Fibroblast of lung (primary cell): Measurements from ENCODE around the gene OGA. TPM values are rescaled to one million over a fixed set of nuclear protein-coding genes. Genes with fewer than 3 reads are reported as not detected.

Experiments
- DNase-seq, 2 donors: peaks; one replicate each; pipeline versions ENCODE4 v3.0.0 to v3.0.0-alpha.2; 2010; ENCODE audit warnings: low read depth in 2 of 2
- H2AFZ ChIP-seq: 2 replicates; pipeline ENCODE4 v1.5.1; 2012; ENCODE audit warnings: low read length, control low read depth, inconsistent platforms
- H3K27ac ChIP-seq: 2 replicates; pipeline ENCODE4 v1.5.1; 2011; ENCODE audit warnings: low read length, control low read depth; ENCODE audit not compliant: insufficient read depth
- H3K27me3 ChIP-seq: 2 replicates; pipeline ENCODE4 v1.5.1; 2011; ENCODE audit warnings: mild to moderate bottlenecking, low read length; ENCODE audit not compliant: control insufficient read depth, insufficient read depth
- H3K36me3 ChIP-seq: 2 replicates; pipeline ENCODE4 v1.5.1; 2011; ENCODE audit warnings: low read length; ENCODE audit not compliant: control insufficient read depth, insufficient read depth
- H3K4me1 ChIP-seq: 2 replicates; pipeline ENCODE4 v1.5.1; 2011; ENCODE audit warnings: low read length; ENCODE audit not compliant: control insufficient read depth, insufficient read depth; ENCODE audit errors: extremely low read depth
- H3K4me2 ChIP-seq: 2 replicates; pipeline ENCODE4 v1.5.1; 2011; ENCODE audit warnings: low read length, control low read depth; ENCODE audit not compliant: insufficient read depth; ENCODE audit errors: extremely low read depth
- H3K4me3 ChIP-seq, 4 experiments: fragments of 200-600 bp in 1 of 4; sonication (generic) in 1 of 4; replicated peaks in 1 of 4; 2 replicates each; pipeline ENCODE4 v1.5.1; 2011 to 2016; ENCODE audit warnings: low read length in 4 of 4, low read depth in 3 of 4, mild to moderate bottlenecking in 3 of 4, control low read depth in 2 of 4, inconsistent platforms in 1 of 4, mixed read lengths in 1 of 4; ENCODE audit not compliant: insufficient read depth in 1 of 4; ENCODE audit errors: control extremely low read depth in 1 of 4
- H3K79me2 ChIP-seq: 2 replicates; pipeline ENCODE4 v1.5.1; 2012; ENCODE audit warnings: mild to moderate bottlenecking, low read length, inconsistent platforms; ENCODE audit not compliant: control insufficient read depth, insufficient read depth
- H3K9ac ChIP-seq: 2 replicates; pipeline ENCODE4 v1.5.1; 2011; ENCODE audit warnings: mild to moderate bottlenecking, low read length, control low read depth; ENCODE audit not compliant: insufficient read depth
- H3K9me3 ChIP-seq: 2 replicates; pipeline ENCODE4 v1.5.1; 2012; ENCODE audit warnings: low read depth, low read length; ENCODE audit not compliant: control insufficient read depth, insufficient read depth
- H4K20me1 ChIP-seq: 2 replicates; pipeline ENCODE4 v1.5.1; 2011; ENCODE audit warnings: low read length; ENCODE audit not compliant: control insufficient read depth, insufficient read depth; ENCODE audit errors: extremely low read depth
- EZH2 ChIP-seq: IDR thresholded peaks from 2 replicates; pipeline ENCODE4 v1.5.1; 2012; ENCODE audit warnings: low read length, control low read depth, mild to moderate bottlenecking; ENCODE audit errors: missing control alignments
- polyA plus RNA-seq, 2 donors: library from polyadenylated mRNA; depleted of rRNA in 1 of 2; stranded (reverse) in 1 of 2; unstranded in 1 of 2; fragments of >200 nt; gene quantifications; 2 replicates each; pipeline ENCODE4 v1.2.1, GENCODE V29; 2011 to 2012; ENCODE audit warnings: missing spikeins in 1 of 2
- total RNA-seq: library from RNA; depleted of rRNA; stranded (reverse); fragments of >200 nt; gene quantifications from 2 replicates; pipeline ENCODE4 v1.2.1, GENCODE V29; 2014
- TF ChIP-seq, protein P1 (sequence below), 2 donors: IDR thresholded peaks in 1 of 2; conservative IDR thresholded peaks in 1 of 2; 1 replicate in 1 of 2; 2 replicates in 1 of 2; pipeline ENCODE4 v1.5.1; 2011 to 2012; ENCODE audit warnings: low read length in 2 of 2, control low read depth in 1 of 2, inconsistent platforms in 1 of 2, low read depth in 1 of 2, mild to moderate bottlenecking in 1 of 2

OGA gene
- total and polyA plus RNA-seq, 2 donors (not counting 1 experiment from before 2014, with no cell fraction given), result 69.9 to 193 TPM

DNA sequence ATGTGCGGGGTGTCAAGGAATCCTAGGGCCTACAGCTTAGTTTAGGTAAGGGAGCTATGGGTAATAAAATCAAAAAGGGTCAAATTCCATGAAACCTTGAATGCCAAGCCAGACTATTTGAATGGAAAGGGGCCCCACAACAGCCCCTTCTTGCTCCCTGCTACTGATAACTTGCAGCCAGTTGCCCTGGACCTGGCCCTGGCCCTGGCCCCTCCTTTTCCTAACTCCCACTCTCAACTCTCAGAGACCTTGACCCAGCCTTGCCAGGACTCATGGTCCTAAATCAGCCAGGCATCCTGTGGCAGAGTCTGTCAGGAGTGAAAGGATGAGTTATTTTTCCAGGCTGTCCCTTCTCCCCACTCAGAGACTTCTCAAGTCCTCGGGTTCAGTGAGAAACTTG is 19.5 kb upstream of the OGA start:
- Histone ChIP-seq H3K4me3 (no peak overlapping the region), H4K20me1 (no peaks in the 10 kb centered on the region)
- DNase-seq, result no peak

DNA sequence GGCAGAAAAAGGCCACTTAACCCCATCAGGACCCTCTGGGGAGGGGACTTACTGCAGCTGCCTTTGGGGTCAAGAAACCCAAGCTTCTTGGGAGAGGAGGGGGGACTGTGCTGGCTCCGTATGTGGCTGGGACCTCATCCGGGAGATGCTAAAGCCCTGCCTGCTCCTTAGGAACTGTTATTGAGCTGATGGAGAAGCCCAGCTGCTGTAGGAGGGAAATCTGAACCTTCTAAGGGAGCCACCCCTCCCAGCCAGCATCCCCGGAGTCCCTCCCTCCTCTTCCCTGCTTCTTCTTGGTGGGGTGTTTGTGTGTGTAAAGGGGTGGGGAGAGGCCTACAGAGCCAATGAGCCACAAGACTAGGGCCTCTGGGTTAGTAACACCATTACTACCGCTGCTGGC is 17.1 kb upstream of the OGA start:
- Histone ChIP-seq H2AFZ (no peak overlapping the region), H3K9me3 (no peaks in the 10 kb centered on the region), H3K4me2 (no peak overlapping the region), H3K4me3 (no peak overlapping the region), H3K27ac (no peak overlapping the region), H4K20me1 (no peaks in the 10 kb centered on the region), H3K36me3 (no peaks in the 10 kb centered on the region), H3K79me2 (no peaks in the 10 kb centered on the region), H3K9ac (no peak overlapping the region), H3K4me1 (peaks cover 8% of the 10 kb centered on the region), H3K27me3 (no peaks in the 10 kb centered on the region)
- TF ChIP-seq, protein P1, sequence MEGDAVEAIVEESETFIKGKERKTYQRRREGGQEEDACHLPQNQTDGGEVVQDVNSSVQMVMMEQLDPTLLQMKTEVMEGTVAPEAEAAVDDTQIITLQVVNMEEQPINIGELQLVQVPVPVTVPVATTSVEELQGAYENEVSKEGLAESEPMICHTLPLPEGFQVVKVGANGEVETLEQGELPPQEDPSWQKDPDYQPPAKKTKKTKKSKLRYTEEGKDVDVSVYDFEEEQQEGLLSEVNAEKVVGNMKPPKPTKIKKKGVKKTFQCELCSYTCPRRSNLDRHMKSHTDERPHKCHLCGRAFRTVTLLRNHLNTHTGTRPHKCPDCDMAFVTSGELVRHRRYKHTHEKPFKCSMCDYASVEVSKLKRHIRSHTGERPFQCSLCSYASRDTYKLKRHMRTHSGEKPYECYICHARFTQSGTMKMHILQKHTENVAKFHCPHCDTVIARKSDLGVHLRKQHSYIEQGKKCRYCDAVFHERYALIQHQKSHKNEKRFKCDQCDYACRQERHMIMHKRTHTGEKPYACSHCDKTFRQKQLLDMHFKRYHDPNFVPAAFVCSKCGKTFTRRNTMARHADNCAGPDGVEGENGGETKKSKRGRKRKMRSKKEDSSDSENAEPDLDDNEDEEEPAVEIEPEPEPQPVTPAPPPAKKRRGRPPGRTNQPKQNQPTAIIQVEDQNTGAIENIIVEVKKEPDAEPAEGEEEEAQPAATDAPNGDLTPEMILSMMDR (conservative IDR thresholded peaks at IDR 0.05 in 1 of 2, IDR thresholded peaks at IDR 0.05 in 1 of 2; ENCODE audit: low read depth in 1 of 2, low read length in 2 of 2), result no peak
- no peak for TF ChIP-seq EZH2
- no peak for DNase-seq

More for the DNA sequence above, 19.5 kb upstream of the OGA start:
- Histone ChIP-seq H3K9ac (no peak overlapping the region), H3K36me3 (no peaks in the 10 kb centered on the region), H3K79me2 (no peaks in the 10 kb centered on the region), H2AFZ (no peak overlapping the region), H3K4me1 (no peaks in the 10 kb centered on the region), H3K4me2 (no peak overlapping the region), H3K9me3 (no peaks in the 10 kb centered on the region), H3K27ac (no peak overlapping the region), H3K27me3 (no peaks in the 10 kb centered on the region)
- TF ChIP-seq EZH2, result no peak
- TF ChIP-seq, protein P1 (conservative IDR thresholded peaks at IDR 0.05 in 1 of 2, IDR thresholded peaks at IDR 0.05 in 1 of 2; ENCODE audit: low read depth in 1 of 2, low read length in 2 of 2), result no peak

DNA sequence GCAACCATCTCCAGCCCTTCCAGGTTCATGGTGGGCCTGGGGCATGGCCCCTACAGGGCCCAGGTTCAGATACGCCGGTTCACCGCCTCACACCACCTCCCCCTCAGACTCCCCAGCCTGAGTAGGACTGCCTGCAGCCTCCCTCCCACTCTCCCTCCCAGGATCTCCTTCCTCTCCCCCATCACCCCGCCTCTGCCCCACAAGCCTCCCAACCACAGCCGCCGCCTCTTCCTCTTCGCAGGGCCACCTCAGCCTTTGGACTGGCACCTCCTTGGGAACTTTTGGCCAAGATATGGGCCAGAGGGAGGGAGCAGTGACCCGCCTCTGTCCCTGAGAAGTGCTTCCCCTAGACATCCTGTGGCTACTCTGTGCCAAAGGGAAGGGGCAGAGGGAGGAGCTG is 16.1 kb upstream of the OGA start:
- Histone ChIP-seq H3K27me3 (no peaks in the 10 kb centered on the region), H2AFZ (no peak overlapping the region), H3K4me2 (no peak overlapping the region), H3K79me2 (no peaks in the 10 kb centered on the region), H3K9me3 (no peaks in the 10 kb centered on the region), H3K4me3 (no peak overlapping the region), H3K27ac (no peak overlapping the region), H4K20me1 (no peaks in the 10 kb centered on the region), H3K9ac (no peak overlapping the region), H3K36me3 (no peaks in the 10 kb centered on the region), H3K4me1 (peaks cover 8% of the 10 kb centered on the region)
- no peak for DNase-seq
- TF ChIP-seq, protein P1 (conservative IDR thresholded peaks at IDR 0.05 in 1 of 2, IDR thresholded peaks at IDR 0.05 in 1 of 2; ENCODE audit: low read depth in 1 of 2, low read length in 2 of 2), result no peak
- TF ChIP-seq EZH2, result no peak
